Upper lobe of left lung (tissue), 4 donors: ENCODE data around the gene DNAJA2.

ENCODE experiments used
- EP300 ChIP-seq, 4 donors: sonication (generic); formaldehyde crosslinking; IDR thresholded peaks; one replicate each; pipeline ENCODE4 v1.5.1; 2017; ENCODE audit warnings: antibody characterized with exemption in 4 of 4, control low read depth in 2 of 4
- POLR2A ChIP-seq, 4 donors: fragments of 450-650 bp; IDR thresholded peaks; one replicate each; pipeline ENCODE4 v1.5.1; 2016 to 2017; ENCODE audit warnings: antibody characterized with exemption in 4 of 4, mild to moderate bottlenecking in 2 of 4
- TF ChIP-seq, protein P1 (sequence below), 6 experiments: fragments of 450-650 bp in 4 of 6; fragments of 200-600 bp in 2 of 6; sonication (generic) in 2 of 6; IDR thresholded peaks; one replicate each; pipeline ENCODE4 v1.5.1; 2016 to 2019; ENCODE audit warnings: antibody characterized with exemption in 6 of 6

GRCh38 chr16:46927273-46927672 lies 46.2 kb downstream of the DNAJA2 start:
- TF ChIP-seq, protein P1, sequence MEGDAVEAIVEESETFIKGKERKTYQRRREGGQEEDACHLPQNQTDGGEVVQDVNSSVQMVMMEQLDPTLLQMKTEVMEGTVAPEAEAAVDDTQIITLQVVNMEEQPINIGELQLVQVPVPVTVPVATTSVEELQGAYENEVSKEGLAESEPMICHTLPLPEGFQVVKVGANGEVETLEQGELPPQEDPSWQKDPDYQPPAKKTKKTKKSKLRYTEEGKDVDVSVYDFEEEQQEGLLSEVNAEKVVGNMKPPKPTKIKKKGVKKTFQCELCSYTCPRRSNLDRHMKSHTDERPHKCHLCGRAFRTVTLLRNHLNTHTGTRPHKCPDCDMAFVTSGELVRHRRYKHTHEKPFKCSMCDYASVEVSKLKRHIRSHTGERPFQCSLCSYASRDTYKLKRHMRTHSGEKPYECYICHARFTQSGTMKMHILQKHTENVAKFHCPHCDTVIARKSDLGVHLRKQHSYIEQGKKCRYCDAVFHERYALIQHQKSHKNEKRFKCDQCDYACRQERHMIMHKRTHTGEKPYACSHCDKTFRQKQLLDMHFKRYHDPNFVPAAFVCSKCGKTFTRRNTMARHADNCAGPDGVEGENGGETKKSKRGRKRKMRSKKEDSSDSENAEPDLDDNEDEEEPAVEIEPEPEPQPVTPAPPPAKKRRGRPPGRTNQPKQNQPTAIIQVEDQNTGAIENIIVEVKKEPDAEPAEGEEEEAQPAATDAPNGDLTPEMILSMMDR (IDR thresholded peaks at IDR 0.05) = no peak
- TF ChIP-seq POLR2A (IDR thresholded peaks at IDR 0.05) = no peak
- no peak for TF ChIP-seq EP300 (IDR thresholded peaks at IDR 0.05)
